Activated CD4-positive, alpha-beta T cell treated with anti-CD3 and anti-CD28 coated beads, Interleukin-2, amount 50 U/mL, for 4 hours (primary cell): ENCODE measurements around the gene GPR84.

Experiments
- DNase-seq, 2 experiments: peaks; one replicate each; pipeline ENCODE4 v3.0.0-alpha.2; 2020

The GPR84 gene

GRCh38 chr12:54364413-54364812 lies at the start of gene GPR84:
Gene GPR84 (minus strand): TSS chr12:54364486. CDS start chr12:54363851, 635 bp downstream.
- DNase-seq: no peak

DNA sequence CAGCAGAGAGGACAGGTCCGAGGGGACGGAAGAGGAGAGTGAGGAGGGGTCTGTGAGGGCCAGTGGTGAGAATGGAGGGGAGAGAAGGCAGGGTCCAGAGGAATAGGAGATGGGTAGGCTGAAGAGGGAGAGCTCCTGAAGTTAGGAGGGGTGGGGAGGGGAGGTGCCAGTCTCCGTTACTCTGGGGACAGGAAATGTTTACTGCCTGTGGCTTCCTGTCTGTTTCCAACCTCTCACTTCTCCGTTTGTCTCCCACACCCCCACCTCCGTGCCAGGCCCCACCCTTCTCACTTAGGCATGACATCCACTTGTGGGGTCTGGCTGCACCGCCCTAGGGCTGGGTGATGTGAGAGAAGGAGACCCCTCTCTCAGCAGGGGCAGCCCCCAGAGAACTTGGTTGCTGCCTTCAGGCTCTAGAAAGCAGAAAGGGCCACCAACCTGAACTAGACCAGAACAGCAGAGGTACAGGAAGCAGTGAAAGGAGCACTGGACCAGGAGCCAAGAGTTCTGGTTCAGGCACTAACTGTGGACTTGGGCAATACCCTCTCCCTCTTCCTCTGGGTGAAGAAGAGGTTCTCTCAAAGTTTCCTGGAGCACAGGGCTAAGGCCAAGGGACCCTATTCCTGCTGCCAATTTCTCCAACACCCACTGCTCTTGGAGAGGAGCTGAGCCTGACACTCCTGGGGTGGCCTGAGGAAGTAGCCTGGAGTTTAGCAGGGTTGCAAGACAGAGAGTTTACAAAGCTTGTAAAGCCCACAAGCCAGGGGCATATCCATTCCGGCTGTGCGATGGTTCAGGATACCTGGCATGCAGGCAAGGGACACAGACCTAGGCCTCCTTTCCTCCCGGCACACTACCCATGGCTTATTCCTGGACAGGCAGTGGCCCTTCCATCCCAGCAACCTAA lies 49.3 kb upstream of the GPR84 start:
- DNase-seq: peak; percentile 59

DNA sequence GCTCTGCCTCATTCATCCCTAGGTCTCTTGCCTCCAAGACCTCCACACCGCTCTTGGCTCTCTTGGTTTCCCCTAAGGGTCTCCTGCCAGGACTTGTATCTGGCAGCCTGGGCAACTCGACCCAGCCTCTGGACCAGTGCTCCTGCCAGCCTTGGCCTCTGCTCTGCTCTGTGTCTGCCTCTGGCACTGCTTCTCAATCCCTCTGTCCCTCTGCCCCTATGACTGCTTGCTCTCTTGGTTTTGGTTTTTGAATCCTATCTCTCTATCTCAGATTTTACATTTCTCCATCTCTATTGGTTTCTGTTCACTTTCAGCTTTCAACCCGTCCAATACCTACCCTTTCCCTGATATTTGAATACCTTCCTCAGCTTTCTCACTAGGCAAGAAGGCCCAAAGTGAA lies 48.5 kb upstream of the GPR84 start:
- DNase-seq: no peak

GRCh38 chr12:54412348-54412747 lies 48.1 kb upstream of the GPR84 start:
- DNase-seq: no peak

GRCh38 chr12:54411391-54412241 lies 47.3 kb upstream of the GPR84 start:
- peak; percentile 37 to 44 for DNase-seq

GRCh38 chr12:54409267-54409666 lies 45.0 kb upstream of the GPR84 start:
- DNase-seq: no peak

DNA sequence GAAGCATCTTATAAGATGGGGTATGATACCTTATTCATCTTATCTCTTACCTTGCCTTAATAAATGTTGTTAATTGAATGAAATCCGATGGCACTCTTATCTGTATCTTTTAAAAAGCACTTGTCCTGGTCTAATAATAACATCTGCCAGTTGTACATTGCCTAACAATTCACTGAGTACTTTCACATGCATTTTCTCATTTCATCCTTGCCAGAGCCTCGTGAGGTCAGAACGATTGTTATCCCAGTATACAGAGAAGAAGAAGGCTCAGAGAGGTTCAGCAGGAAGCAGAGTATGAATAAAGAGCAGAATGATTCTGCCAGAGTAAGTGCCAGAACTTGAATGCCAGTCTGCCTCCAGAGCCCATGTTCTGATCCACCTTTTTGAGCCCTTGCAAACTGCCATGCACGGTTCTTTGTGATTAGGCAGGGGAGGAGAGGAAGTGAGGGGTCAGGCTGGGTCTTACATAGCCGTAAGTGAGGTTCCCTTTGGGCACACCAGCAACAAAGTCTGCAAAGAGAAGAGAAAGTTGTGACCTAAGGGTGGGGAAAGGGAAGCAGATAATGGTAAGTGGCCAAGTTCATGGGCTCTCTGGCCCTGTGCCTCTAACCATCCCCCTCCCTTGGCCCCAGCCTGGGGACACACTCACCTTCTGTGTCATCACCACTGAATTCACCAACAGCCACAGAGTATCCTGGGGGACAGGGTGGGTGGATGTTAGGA lies 43.1 kb upstream of the GPR84 start:
- no peak for DNase-seq

DNA sequence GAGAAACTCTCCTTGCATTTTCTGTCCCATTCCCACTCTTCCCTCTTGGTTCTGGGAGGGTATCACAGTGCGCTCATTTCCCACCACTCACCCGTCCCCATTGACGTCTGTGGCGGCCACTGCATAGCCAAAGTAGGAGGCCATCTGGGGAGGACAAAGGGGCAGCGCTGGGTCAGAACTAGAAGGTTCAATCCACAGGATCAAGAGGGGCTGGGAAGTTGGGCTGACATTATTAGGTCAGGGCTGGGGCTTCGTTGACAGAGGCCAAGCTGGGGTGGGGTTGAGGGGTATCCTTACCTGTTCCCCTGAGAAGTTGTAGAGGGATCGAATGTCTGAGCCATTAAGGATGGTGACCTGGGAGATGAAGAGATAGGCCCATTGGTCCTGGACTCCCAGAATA lies 41.3 kb upstream of the GPR84 start:
- DNase-seq: no peak

- DNase-seq: no peak
Measured at GRCh38 chr12:54405106-54405505, 40.8 kb upstream of the GPR84 start.

- peak; percentile 55 to 65 for DNase-seq
Measured at GRCh38 chr12:54404061-54405004, 40.0 kb upstream of the GPR84 start.

GRCh38 chr12:54401119-54401518 lies 36.8 kb upstream of the GPR84 start:
- no peak for DNase-seq

DNA sequence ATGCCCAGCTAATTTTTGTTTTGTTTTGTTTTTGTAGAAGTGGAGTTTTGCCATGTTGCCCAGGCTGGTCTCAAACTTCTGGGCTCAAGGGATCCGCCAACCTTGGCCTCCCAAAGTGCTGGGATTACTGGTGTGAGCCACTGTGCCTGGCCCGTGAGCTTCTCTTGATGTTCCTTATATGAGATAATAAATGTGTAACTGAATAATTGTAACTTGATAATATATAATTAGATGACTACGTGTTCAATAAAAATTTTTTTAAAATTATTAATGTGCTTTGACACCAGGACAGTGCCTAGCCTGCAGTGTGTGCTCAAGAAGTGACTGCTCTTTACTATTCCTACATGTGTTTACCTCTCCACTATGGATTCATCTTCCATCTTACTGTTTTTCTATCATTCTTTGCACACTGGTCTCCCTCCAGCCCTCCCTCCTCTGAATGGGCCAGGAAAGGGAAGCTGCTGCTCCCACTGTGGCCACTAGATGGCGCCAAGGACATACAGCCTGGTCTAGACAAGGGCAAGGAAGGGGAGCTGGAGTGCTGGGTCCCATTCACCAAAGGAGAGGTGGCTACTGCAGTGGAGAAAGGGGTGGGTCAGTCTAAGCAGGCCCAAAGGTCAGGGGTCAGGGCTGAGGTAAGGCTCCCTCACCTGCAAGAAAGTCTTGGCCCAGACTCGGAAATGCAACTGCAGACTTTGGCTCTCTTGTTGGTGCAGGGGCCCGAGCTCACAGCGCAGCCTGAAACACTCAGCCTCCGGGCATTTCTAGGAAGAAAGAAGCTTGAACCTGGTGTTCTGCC lies 34.9 kb upstream of the GPR84 start:
- peak; percentile 85 to 91 for DNase-seq

DNA sequence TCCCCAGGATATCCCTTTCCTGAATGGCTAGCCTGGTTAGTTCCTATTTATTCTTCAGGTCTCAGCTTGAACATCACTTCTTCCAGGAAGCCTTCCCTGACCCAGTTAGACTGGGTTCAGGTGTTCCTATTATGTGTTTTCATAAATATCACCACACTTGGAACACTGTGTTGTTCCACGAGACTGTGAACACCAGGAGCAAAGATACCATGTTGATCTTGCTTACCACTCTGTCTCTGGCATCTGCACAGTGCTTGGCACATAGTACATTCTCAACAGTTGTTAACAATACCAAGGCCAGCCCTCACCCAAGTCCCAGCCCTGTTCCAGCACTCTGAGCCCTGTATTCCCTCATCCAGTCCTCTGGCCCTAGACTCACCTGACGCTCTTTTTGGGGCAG lies 33.9 kb upstream of the GPR84 start:
- DNase-seq: no peak

- no peak for DNase-seq
Measured at GRCh38 chr12:54397157-54397556, 32.9 kb upstream of the GPR84 start.

GRCh38 chr12:54395545-54395944 lies 31.3 kb upstream of the GPR84 start:
- DNase-seq: no peak

GRCh38 chr12:54394986-54395385 lies 30.7 kb upstream of the GPR84 start:
- no peak for DNase-seq

GRCh38 chr12:54394281-54394719 lies 30.0 kb upstream of the GPR84 start:
- DNase-seq: peak in 1 of 2 experiments; percentile 37

DNA sequence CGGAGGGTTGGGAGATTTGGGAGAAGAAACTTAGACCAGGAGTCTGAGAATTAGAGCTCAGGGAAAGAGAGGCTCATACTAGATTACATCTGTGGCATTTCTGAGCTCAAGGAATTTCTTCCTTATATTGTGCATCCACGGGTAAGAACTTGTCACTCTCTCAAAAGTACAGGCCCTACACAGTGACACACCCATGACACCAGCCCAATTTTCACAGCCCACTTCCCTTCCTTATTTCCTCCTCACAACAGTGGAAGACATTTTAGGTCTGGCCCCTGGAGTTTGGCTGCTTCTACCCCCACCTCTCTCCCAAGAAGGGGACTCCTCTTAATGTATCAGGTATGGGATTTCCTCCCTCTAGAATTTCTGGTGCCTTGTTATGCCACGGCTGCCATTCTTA lies 29.5 kb upstream of the GPR84 start:
- no peak for DNase-seq

DNA sequence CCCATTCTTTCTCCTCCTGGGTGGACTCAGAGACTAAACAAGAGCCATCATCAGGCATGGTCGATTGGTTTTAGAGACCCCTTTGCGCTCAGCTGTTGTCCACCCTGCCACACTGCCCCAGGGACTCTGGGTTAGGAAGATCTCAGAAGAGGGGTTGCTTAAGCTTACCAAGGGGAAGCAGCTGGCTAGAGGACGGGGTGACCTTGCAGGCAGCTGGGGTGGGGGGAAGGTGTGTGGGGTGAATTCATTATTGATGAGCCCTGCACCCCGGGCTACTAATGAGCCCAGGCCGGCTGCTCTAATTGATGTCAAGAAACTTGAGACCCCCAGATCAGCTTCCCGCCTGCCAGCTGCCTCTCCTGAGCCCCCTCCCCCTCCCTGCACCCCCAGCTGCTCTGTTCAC lies 28.9 kb upstream of the GPR84 start:
- no peak for DNase-seq

DNA sequence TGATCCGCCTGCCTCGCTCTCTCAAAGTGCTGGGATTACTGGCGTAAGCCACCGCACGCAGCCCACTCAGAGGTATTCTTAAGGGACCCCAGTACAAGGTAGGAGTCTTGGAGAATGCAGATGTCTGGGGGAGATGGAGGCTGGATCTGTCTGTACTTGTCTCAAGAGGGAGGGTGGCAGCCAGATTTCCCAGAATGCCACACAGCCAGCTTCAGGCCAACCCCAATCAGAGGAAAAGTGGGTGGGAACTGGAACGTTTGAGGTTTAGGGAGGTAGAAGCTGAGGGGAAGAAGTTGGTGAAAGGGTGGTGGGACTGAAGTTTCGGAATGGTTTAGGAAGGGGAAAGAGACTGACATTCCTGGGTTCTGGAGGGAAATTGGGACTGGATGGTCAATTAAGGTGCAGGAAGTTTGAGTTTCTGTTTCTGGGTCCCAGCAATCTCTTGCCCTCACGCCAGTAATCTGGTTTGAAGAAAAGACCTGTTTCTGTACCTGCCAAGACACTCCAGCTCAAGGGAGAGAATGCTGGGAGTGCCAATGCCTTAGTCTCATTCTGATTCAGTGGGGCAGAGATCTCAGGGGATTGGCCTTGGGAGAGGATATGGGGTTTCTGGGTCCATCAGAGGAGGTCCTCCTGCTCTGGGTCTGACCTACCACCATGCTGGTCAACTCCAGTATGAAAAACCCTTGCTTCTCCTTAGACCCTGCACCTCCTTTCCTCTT lies 28.4 kb upstream of the GPR84 start:
- DNase-seq: no peak
